ENCODE results near the gene KRT16. TPM values are rescaled to one million over a fixed set of nuclear protein-coding genes. Genes with fewer than 3 reads are reported as not detected.

KRT16 gene
- total and polyA plus RNA-seq, 2 of the 8 experiments (the other 6 are each of a cell fraction or from before 2014, with no cell fraction given) = not detected

GRCh38 chr17:41615454-41615853, 2.9 kb upstream of the KRT16 start:
- H2AFZ ChIP-seq (ENCODE audit: low read length) = no peak overlapping the region
- no peak overlapping the region for H2BK12ac ChIP-seq (ENCODE audit: low read depth, low read length)
- H4K20me1 ChIP-seq (replicated peaks in 1 of 2; ENCODE audit: control insufficient read depth in 1 of 2, insufficient read depth in 2 of 2, low read length in 2 of 2) = no peaks in the 10 kb centered on the region
- no peaks in the 10 kb centered on the region for H3K79me2 ChIP-seq (ENCODE audit: control insufficient read depth in 1 of 2, insufficient read depth in 2 of 2, low read length in 2 of 2)
- no peak for TF ChIP-seq KDM5A (IDR thresholded peaks at IDR 0.05; ENCODE audit: low read length)
- peak in 1 of 3 experiments; percentile 14; a peak in 2 of 4 replicates for TF ChIP-seq CTCF (IDR thresholded peaks at IDR 0.05; ENCODE audit: control extremely low read depth in 1 of 3, insufficient read depth in 1 of 3, low read depth in 1 of 3, low read length in 3 of 3)
- TF ChIP-seq RFX5 (IDR thresholded peaks at IDR 0.05; ENCODE audit: borderline replicate concordance, low read depth, low read length) = no peak
- peak; percentile 13 to 29; a peak in 3 of 4 replicates for TF ChIP-seq RAD21 (IDR thresholded peaks at IDR 0.05 in 1 of 2, conservative IDR thresholded peaks at IDR 0.05 in 1 of 2; ENCODE audit: low read depth in 2 of 2, low read length in 2 of 2)
- TF ChIP-seq ATF3 (IDR thresholded peaks at IDR 0.05; ENCODE audit: insufficient read depth, low read depth, low read length) = no peak
- TF ChIP-seq NANOG (IDR thresholded peaks at IDR 0.05; ENCODE audit: insufficient read depth, low read depth, low read length, poor library complexity, severe bottlenecking) = no peak
- TF ChIP-seq MAX (IDR thresholded peaks at IDR 0.05) = peak; percentile 75; the same call in 1 of the 2 replicates
- no peak overlapping the region for H3K9ac ChIP-seq (replicated peaks in 1 of 4; ENCODE audit: extremely low read depth in 1 of 4, low read depth in 3 of 4, low read length in 3 of 4)
- no peak overlapping the region for H2BK15ac ChIP-seq (ENCODE audit: low read length)
- H4K91ac ChIP-seq (replicated peaks; ENCODE audit: insufficient read length, low read length) = no peak overlapping the region
- H3K27me3 ChIP-seq (replicated peaks in 1 of 4; ENCODE audit: control insufficient read depth in 3 of 4, extremely low read depth in 1 of 4, insufficient read depth in 3 of 4, low read length in 3 of 4) = no peaks in the 10 kb centered on the region
- DNase-seq (ENCODE audit: low read depth in 1 of 2, low spot score in 2 of 2) (peak in 1 of 2 experiments; percentile 31), FAIRE-seq (no peak)
- H2AK5ac ChIP-seq (ENCODE audit: low read depth, low read length) = no peak overlapping the region
- H2BK20ac ChIP-seq (ENCODE audit: low read length) = no peak overlapping the region
- no peak overlapping the region; the same call in 1 of the 2 replicates for H3K18ac ChIP-seq (ENCODE audit: extremely low read depth, low read length)
- no peak overlapping the region for H3K23ac ChIP-seq (ENCODE audit: insufficient read length)
- H3K27ac ChIP-seq (ENCODE audit: low read depth, low read length) = no peak overlapping the region
- H3K56ac ChIP-seq (replicated peaks; ENCODE audit: insufficient read length, low read depth, low read length) = no peak overlapping the region
- no peak overlapping the region for H3K4me3 ChIP-seq (ENCODE audit: extremely low read depth in 1 of 4, insufficient read depth in 2 of 4, low read depth in 3 of 4, low read length in 4 of 4)
- H3K4me1 ChIP-seq (replicated peaks in 1 of 4; ENCODE audit: control insufficient read depth in 3 of 4, insufficient read depth in 4 of 4, low read length in 3 of 4) = peaks cover 0 to 4% (median 2%) of the 10 kb centered on the region in 4 experiments; a peak in 4 of 7 replicates
- H3K79me1 ChIP-seq (ENCODE audit: low read depth, low read length) = no peaks in the 10 kb centered on the region
- no peak overlapping the region for H4K8ac ChIP-seq (ENCODE audit: extremely low read depth, insufficient read depth, low read length)
- CTCF ChIA-PET (ENCODE audit: partially characterized antibody) = interaction anchor here (0.7 to 2.3 kb wide), 3 partner anchors 33 to 75 kb away, joined by 3 to 11 read pairs (median 4); no protein-coding TSS in a partner anchor
- POLR2A ChIA-PET (ENCODE audit: partially characterized antibody) = interaction anchor here (0.6 kb wide), 1 partner anchor 75 kb away, joined by 4 read pairs; no protein-coding TSS in a partner anchor
- H3K4ac ChIP-seq (replicated peaks; ENCODE audit: insufficient read length, low read depth, low read length) = no peak overlapping the region
- H4K5ac ChIP-seq (ENCODE audit: insufficient read length, low read depth, low read length) = no peak overlapping the region
- H3K4me2 ChIP-seq (ENCODE audit: insufficient read depth in 1 of 2, low read depth in 2 of 2, low read length in 2 of 2) = no peak overlapping the region
- no peak overlapping the region for H2BK120ac ChIP-seq (replicated peaks; ENCODE audit: low read depth, low read length)
- 72% methylated on average over 6 of the region's 7 CpGs; no CpG with 5 or more reads in 1 of the 2 experiments for WGBS, 2 experiments (ENCODE audit: extremely low coverage in 1 of 2, insufficient coverage in 1 of 2, insufficient read length in 1 of 2, insufficient replicate concordance in 2 of 2, low coverage in 1 of 2, low lambda C conversion rate in 2 of 2, missing lambda C conversion rate in 1 of 2)
- no peaks in the 10 kb centered on the region for H3K36me3 ChIP-seq (ENCODE audit: control insufficient read depth in 2 of 4, insufficient read depth in 4 of 4, low read length in 3 of 4)
- H3K23me2 ChIP-seq (ENCODE audit: low read depth, low read length) = no peaks in the 10 kb centered on the region
- H2BK5ac ChIP-seq (ENCODE audit: low read depth, low read length) = no peak overlapping the region
- H3K14ac ChIP-seq (ENCODE audit: insufficient read length) = no peak overlapping the region
- H3K9me3 ChIP-seq (ENCODE audit: insufficient read depth in 2 of 2, low read depth in 1 of 2, low read length in 1 of 2) = no peaks in the 10 kb centered on the region

Data from H1 (cell line).